NCI-H69 (cell line): Measurements from ENCODE around the gene LRRC26.
A peak's percentile ranks its signal among the peaks of the same experiment; 100 is the strongest.

Source experiments
- DNase-seq: peaks from one replicate; lab custom pipeline; 2025; lab: John Stamatoyannopoulos, UW

LRRC26 gene

GRCh38 chr9:137167747-137168572 is 1.9 kb downstream of the LRRC26 start:
- DNase-seq, result peak; percentile 74

- peak; percentile 56 for DNase-seq
Observed at GRCh38 chr9:137167277-137167746, 2.5 kb downstream of the LRRC26 start.

GRCh38 chr9:137166380-137167229 is 3.2 kb downstream of the LRRC26 start:
- no peak for DNase-seq

GRCh38 chr9:137165250-137165836 is 4.5 kb downstream of the LRRC26 start:
- DNase-seq, result no peak

GRCh38 chr9:137164370-137165249 is 5.2 kb downstream of the LRRC26 start:
- no peak for DNase-seq

GRCh38 chr9:137163805-137164204 is 6.0 kb downstream of the LRRC26 start:
- DNase-seq, result no peak

GRCh38 chr9:137163365-137163715 is 6.5 kb downstream of the LRRC26 start:
- DNase-seq, result no peak

GRCh38 chr9:137162505-137163364 is 7.1 kb downstream of the LRRC26 start:
- DNase-seq, result peak; percentile 74

- DNase-seq, result peak; percentile 83
Observed at GRCh38 chr9:137161558-137162486, 8.0 kb downstream of the LRRC26 start.

- peak; percentile 93 for DNase-seq
Observed at GRCh38 chr9:137160716-137161557, 8.9 kb downstream of the LRRC26 start.

- DNase-seq, result no peak
Observed at GRCh38 chr9:137160054-137160425, 9.8 kb downstream of the LRRC26 start.

GRCh38 chr9:137159105-137160053 is 10.5 kb downstream of the LRRC26 start:
- no peak for DNase-seq

- peak; percentile 72 for DNase-seq
Observed at GRCh38 chr9:137158625-137159024, 11.2 kb downstream of the LRRC26 start.

- no peak for DNase-seq
Observed at GRCh38 chr9:137157618-137158415, 12.0 kb downstream of the LRRC26 start.

- DNase-seq, result peak; percentile 78
Observed at GRCh38 chr9:137156567-137157375, 13.1 kb downstream of the LRRC26 start.
